Activated naive CD8-positive, alpha-beta T cell treated with anti-CD3 and anti-CD28 coated beads, Interleukin-2, amount 50 U/mL, for 24 hours (primary cell): Measurements from ENCODE around the gene ETV6.

Experiments used
- ATAC-seq: fragments of 150-1000 bp; cut with Tn5 transposase; one replicate; pipeline ENCODE4 v1.10.0; 2021
- DNase-seq: peaks from one replicate; pipeline ENCODE4 v3.0.0; 2021
- H3K27ac Mint-ChIP-seq: one replicate; pipeline ENCODE4 v1.8.0; 2021; ENCODE audit warnings: mild to moderate bottlenecking, mixed read lengths
- H3K27me3 Mint-ChIP-seq: one replicate; pipeline ENCODE4 v1.8.0; 2021; ENCODE audit warnings: mixed read lengths
- H3K36me3 Mint-ChIP-seq: one replicate; pipeline ENCODE4 v1.8.0; 2021; ENCODE audit warnings: low read depth, mixed read lengths
- H3K4me1 Mint-ChIP-seq: one replicate; pipeline ENCODE4 v1.8.0; 2021; ENCODE audit warnings: mixed read lengths
- H3K4me3 Mint-ChIP-seq: one replicate; pipeline ENCODE4 v1.8.0; 2021; ENCODE audit warnings: mild to moderate bottlenecking, moderate library complexity, mixed read lengths
- H3K9me3 Mint-ChIP-seq: one replicate; pipeline ENCODE4 v1.8.0; 2021; ENCODE audit warnings: mixed read lengths

ETV6 gene

GRCh38 chr12:11884706-11885105, 235.2 kb downstream of the ETV6 start:
- Mint-ChIP-seq H3K4me1 (peaks cover 16% of the 10 kb centered on the region), H3K4me3 (no peak overlapping the region), H3K36me3 (peaks cover 74% of the 10 kb centered on the region), H3K27ac (no peak overlapping the region), H3K9me3 (peaks cover 4% of the 10 kb centered on the region), H3K27me3 (no peaks in the 10 kb centered on the region)
- ATAC-seq (no peak), DNase-seq (no peak)

- ATAC-seq (no peak), DNase-seq (no peak)
- no peak overlapping the region for H3K27ac Mint-ChIP-seq
- peaks cover 4% of the 10 kb centered on the region for H3K9me3 Mint-ChIP-seq
- peaks cover 72% of the 10 kb centered on the region for H3K36me3 Mint-ChIP-seq
- no peak overlapping the region for H3K4me3 Mint-ChIP-seq
- H3K4me1 Mint-ChIP-seq = peaks cover 17% of the 10 kb centered on the region
- no peaks in the 10 kb centered on the region for H3K27me3 Mint-ChIP-seq
Measured at GRCh38 chr12:11885261-11886038, 236.0 kb downstream of the ETV6 start.

GRCh38 chr12:11886339-11886738, 236.9 kb downstream of the ETV6 start:
- no peak overlapping the region for H3K4me3 Mint-ChIP-seq
- peaks cover 70% of the 10 kb centered on the region for H3K36me3 Mint-ChIP-seq
- DNase-seq = no peak
- H3K27ac Mint-ChIP-seq = peak overlapping the region; percentile 6
- no peaks in the 10 kb centered on the region for H3K27me3 Mint-ChIP-seq
- H3K9me3 Mint-ChIP-seq = peaks cover 4% of the 10 kb centered on the region
- peaks cover 17% of the 10 kb centered on the region for H3K4me1 Mint-ChIP-seq
- ATAC-seq = no peak

GRCh38 chr12:11888029-11888428, 238.6 kb downstream of the ETV6 start:
- no peak overlapping the region for H3K4me3 Mint-ChIP-seq
- H3K36me3 Mint-ChIP-seq = peaks cover 77% of the 10 kb centered on the region
- ATAC-seq = peak; percentile 59

GRCh38 chr12:11891346-11891745, 241.9 kb downstream of the ETV6 start:
- Mint-ChIP-seq H3K4me3 (no peak overlapping the region), H3K27ac (no peak overlapping the region), H3K36me3 (peaks cover 61% of the 10 kb centered on the region), H3K9me3 (peaks cover 4% of the 10 kb centered on the region), H3K27me3 (no peaks in the 10 kb centered on the region), H3K4me1 (peaks cover 26% of the 10 kb centered on the region)
- no peak for DNase-seq
- no peak for ATAC-seq

More at GRCh38 chr12:11888029-11888428, 238.6 kb downstream of the ETV6 start:
- Mint-ChIP-seq H3K9me3 (peaks cover 4% of the 10 kb centered on the region), H3K27ac (no peak overlapping the region), H3K27me3 (no peaks in the 10 kb centered on the region), H3K4me1 (peaks cover 15% of the 10 kb centered on the region)
- no peak for DNase-seq

- H3K27ac Mint-ChIP-seq = no peak overlapping the region
Measured at GRCh38 chr12:11891754-11892386, 242.4 kb downstream of the ETV6 start.

GRCh38 chr12:11893998-11894397, 244.5 kb downstream of the ETV6 start:
- peaks cover 29% of the 10 kb centered on the region for H3K4me1 Mint-ChIP-seq
- DNase-seq (no peak), ATAC-seq (no peak)
- H3K27ac Mint-ChIP-seq = no peak overlapping the region
- no peak overlapping the region for H3K4me3 Mint-ChIP-seq
- peaks cover 37% of the 10 kb centered on the region for H3K36me3 Mint-ChIP-seq
- no peaks in the 10 kb centered on the region for H3K9me3 Mint-ChIP-seq
- H3K27me3 Mint-ChIP-seq = no peaks in the 10 kb centered on the region

More at GRCh38 chr12:11891754-11892386, 242.4 kb downstream of the ETV6 start:
- DNase-seq (no peak), ATAC-seq (no peak)
- Mint-ChIP-seq H3K4me3 (no peak overlapping the region), H3K9me3 (no peaks in the 10 kb centered on the region), H3K4me1 (peaks cover 26% of the 10 kb centered on the region), H3K27me3 (no peaks in the 10 kb centered on the region), H3K36me3 (peaks cover 55% of the 10 kb centered on the region)

GRCh38 chr12:11894890-11895289, 245.4 kb downstream of the ETV6 start:
- ATAC-seq (peak; percentile 45), DNase-seq (no peak)
- Mint-ChIP-seq H3K36me3 (peaks cover 28% of the 10 kb centered on the region), H3K4me3 (no peak overlapping the region), H3K27me3 (no peaks in the 10 kb centered on the region), H3K27ac (peak overlapping the region; percentile 25), H3K4me1 (peaks cover 23% of the 10 kb centered on the region), H3K9me3 (no peaks in the 10 kb centered on the region)

- H3K4me1 Mint-ChIP-seq = peaks cover 27% of the 10 kb centered on the region
- H3K27ac Mint-ChIP-seq = no peak overlapping the region
- ATAC-seq = peak; percentile 35
- H3K9me3 Mint-ChIP-seq = no peaks in the 10 kb centered on the region
- peaks cover 26% of the 10 kb centered on the region for H3K36me3 Mint-ChIP-seq
- no peaks in the 10 kb centered on the region for H3K27me3 Mint-ChIP-seq
- no peak for DNase-seq
- H3K4me3 Mint-ChIP-seq = no peak overlapping the region
Measured at GRCh38 chr12:11895421-11896078, 246.1 kb downstream of the ETV6 start.

GRCh38 chr12:11896417-11896929, 247.0 kb downstream of the ETV6 start:
- no peak for DNase-seq
- Mint-ChIP-seq H3K9me3 (no peaks in the 10 kb centered on the region), H3K27ac (no peak overlapping the region), H3K4me1 (peaks cover 32% of the 10 kb centered on the region), H3K4me3 (no peak overlapping the region), H3K36me3 (peaks cover 20% of the 10 kb centered on the region), H3K27me3 (no peaks in the 10 kb centered on the region)
- ATAC-seq = no peak

GRCh38 chr12:11897923-11898322, 248.4 kb downstream of the ETV6 start:
- Mint-ChIP-seq H3K36me3 (peaks cover 10% of the 10 kb centered on the region), H3K4me3 (no peak overlapping the region), H3K9me3 (no peaks in the 10 kb centered on the region), H3K4me1 (peaks cover 46% of the 10 kb centered on the region), H3K27ac (no peak overlapping the region), H3K27me3 (no peaks in the 10 kb centered on the region)
- DNase-seq (no peak), ATAC-seq (no peak)

GRCh38 chr12:11901701-11902524, 252.4 kb downstream of the ETV6 start:
- Mint-ChIP-seq H3K36me3 (peaks cover 5% of the 10 kb centered on the region), H3K27me3 (peaks cover 5% of the 10 kb centered on the region), H3K4me1 (peaks cover 42% of the 10 kb centered on the region), H3K4me3 (peak overlapping the region; percentile 54), H3K9me3 (peaks cover 14% of the 10 kb centered on the region), H3K27ac (peak overlapping the region; percentile 84)
- ATAC-seq = peak; percentile 94
- peak; percentile 58 for DNase-seq

GRCh38 chr12:11902525-11902875, 253.0 kb downstream of the ETV6 start:
- Mint-ChIP-seq H3K4me1 (peaks cover 40% of the 10 kb centered on the region), H3K27ac (peak overlapping the region; percentile 84)

GRCh38 chr12:11904124-11904523, 254.7 kb downstream of the ETV6 start:
- H3K27me3 Mint-ChIP-seq = peaks cover 5% of the 10 kb centered on the region
- H3K9me3 Mint-ChIP-seq = peaks cover 29% of the 10 kb centered on the region
- H3K36me3 Mint-ChIP-seq = peaks cover 8% of the 10 kb centered on the region
- no peak for DNase-seq
- no peak overlapping the region for H3K4me3 Mint-ChIP-seq
- peaks cover 36% of the 10 kb centered on the region for H3K4me1 Mint-ChIP-seq
- no peak for ATAC-seq
- no peak overlapping the region for H3K27ac Mint-ChIP-seq

More at GRCh38 chr12:11902525-11902875, 253.0 kb downstream of the ETV6 start:
- Mint-ChIP-seq H3K36me3 (peaks cover 6% of the 10 kb centered on the region), H3K27me3 (peaks cover 5% of the 10 kb centered on the region), H3K9me3 (peaks cover 18% of the 10 kb centered on the region), H3K4me3 (peak overlapping the region; percentile 54)
- ATAC-seq (no peak), DNase-seq (no peak)
